Stimulated activated CD4-positive, alpha-beta T cell treated with anti-CD3 and anti-CD28 coated beads, Interleukin-1b, Interleukin-23, amount 100 ng/mL, for 1 hour (primary cell): ENCODE data around the gene CABLES1.
"Not testable (repeated sequence)": the region's sequence is repeated elsewhere in the genome, so short reads cannot be mapped to it uniquely, and the experiment has no call there.

Experiments used
- DNase-seq, 2 donors: peaks; one replicate each; pipeline ENCODE4 v3.0.0-alpha.2; 2020; ENCODE audit warnings: low read depth in 2 of 2

CABLES1 gene

DNA sequence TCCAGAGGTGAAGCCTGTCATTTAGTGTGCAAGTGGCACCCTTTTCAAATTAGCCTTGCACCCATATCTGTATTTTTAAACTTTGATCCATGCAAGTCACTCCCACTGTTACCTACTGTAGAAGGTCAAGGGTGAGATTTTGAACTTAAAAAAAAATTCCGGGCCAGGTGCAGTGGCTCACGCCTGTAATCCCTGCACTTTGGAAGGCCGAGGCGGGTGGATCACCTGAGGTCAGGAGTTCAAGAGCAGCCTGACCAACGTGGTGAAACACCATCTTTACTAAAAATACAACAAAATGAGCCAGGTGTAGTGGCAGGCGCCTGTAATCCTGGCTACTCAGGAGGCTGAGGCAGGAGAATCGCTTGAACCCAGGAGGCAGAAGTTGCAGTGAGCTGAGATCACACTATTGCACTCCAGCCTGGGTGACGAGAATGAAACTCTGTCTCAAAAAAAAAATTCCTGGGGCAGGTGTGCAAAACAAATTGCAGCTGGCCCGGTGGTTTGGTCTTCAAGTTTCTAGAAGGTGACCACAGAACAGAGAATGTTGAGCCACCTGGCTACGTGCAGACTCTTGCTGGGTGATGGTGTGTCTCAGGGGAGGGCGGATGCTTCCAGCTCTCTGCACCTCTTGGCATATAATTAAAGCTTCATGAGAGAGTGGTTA, 106.7 kb downstream of the CABLES1 start:
- not testable (repeated sequence) for DNase-seq

DNA sequence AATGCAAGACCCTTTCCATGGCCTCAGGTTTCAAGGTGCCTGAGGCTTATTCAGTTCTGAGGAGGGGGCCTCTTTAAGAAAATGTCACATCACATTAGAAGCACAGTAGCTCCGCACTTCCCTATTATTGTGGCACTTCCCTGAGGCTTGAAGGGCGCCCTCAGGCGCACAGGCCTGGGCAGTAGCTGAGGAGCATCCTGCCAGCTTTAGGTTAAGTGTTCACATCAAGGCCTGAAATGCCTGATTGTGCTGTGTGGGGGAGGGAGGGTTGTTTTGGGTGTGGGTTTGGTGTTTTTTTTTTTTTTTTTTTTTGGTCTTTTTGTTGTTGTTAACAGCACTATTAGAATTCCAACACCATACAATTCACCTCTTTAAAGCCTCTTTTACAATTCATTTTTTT, 107.9 kb downstream of the CABLES1 start:
- no peak for DNase-seq

DNA sequence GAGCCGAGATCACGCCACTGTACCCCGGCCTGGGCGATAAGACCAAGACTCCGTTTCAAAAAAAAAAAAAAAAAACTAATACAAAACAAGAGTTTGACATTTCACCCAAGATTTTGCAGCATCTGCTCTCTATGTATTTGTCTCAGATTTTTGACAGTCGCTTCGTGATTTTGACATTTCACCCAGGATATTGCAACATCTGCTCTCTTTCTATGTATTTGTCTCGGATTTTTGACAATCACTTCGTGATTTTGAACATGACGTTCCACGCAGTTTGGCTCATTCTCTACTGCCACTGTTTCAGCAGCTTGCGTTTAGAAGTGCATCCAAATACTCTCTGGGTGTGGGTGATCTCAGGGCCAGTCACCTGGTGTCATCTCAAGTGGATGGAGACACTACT, 108.5 kb downstream of the CABLES1 start:
- no peak for DNase-seq

DNA sequence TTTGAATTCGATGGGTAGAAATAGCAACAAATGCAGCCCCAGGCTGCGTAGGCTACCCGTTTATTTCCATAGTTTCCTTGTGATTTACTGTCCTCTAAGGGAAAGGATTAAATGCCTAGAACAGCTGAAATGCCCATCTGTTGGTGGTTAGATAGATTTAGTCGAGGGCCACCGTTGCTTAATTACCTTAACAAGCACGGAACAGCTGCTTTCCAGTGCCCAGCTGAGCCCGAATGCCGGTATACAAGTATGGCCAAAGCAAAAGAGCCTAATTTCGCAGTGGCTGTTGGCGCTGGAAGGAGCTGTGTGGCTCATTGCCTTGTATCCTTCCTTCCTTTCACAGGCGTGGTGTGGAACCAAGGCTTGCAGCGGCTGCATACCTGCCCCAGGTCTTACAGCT, 109.1 kb downstream of the CABLES1 start:
- DNase-seq: no peak

DNA sequence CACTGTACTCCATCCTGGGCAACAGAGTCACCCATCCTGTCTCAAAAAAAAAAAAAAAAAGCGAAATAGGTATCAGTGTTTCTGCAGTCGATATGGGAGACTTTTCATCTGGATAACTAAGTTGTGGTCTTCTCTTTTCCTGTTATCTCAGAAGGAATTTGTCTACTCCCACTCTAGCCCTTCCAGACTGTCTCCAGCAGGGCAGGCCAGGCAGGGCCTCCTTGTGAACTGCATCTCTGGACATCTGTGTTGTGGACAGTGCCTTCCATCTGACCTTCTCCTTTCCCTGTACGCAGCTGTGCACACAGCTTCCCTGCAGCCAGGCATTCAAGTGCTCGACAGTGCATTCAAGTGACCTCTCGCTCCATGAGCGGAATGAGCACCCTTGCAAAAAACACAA, 110.2 kb downstream of the CABLES1 start:
- no peak for DNase-seq

DNA sequence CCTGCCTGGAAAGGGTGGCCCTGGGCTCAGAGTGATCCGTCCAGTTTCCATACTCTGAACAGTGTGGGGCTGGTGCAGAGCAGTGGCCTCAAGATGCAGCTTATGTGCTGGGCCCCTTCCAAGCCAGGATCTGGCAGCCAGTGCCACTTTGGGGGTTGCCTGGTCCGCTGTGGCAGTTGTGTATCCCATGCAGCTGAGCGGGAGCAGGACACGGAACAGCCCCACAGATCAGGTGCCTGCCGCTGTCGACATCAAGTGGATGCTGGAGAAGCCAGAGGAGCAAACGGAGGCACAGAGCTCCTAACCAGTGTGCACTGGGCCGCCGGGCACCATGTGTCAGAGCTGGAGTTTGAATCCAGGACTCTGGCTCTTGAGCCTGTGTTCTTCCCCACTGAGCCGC, 112.0 kb downstream of the CABLES1 start:
- DNase-seq: no peak

DNA sequence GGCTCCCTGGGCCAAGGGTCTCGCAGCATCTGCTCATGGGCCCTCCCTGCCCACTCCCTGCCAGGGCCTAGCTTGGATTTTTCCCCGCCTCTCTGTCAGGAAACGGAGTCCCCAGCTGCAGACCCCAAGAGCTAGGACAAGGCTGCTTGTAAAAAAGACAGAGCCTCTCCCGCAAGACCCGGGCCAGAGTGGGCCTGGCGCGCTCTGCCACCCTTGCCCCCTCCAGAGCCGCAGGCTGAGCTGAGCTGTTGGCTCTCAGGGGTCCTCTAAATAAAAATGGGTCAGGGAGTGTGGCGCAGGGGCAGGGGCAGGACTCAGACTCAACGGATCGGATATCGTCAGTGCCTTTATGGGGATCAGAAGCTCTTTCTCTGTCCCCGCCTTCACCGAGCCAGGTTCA, 112.6 kb downstream of the CABLES1 start:
- no peak for DNase-seq

DNA sequence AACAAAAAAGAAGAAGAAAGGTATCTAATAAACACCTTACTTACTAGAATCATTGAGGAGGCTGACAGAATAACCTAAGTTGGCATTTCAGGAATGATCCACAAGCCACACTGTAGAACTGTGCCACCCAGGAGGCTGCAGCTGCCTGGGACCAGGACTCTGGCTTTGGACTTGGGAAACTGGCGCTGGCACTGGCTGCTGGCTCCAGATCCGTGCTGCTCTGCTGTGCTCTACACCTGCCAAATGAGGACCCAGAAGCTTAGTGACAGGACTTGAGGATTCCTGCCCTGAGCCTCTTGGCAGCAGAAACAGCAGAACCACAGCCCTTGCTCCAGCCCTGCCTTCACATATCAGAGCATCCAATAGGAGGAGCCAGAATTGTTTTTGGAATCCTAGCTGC, 113.5 kb downstream of the CABLES1 start:
- no peak for DNase-seq

DNA sequence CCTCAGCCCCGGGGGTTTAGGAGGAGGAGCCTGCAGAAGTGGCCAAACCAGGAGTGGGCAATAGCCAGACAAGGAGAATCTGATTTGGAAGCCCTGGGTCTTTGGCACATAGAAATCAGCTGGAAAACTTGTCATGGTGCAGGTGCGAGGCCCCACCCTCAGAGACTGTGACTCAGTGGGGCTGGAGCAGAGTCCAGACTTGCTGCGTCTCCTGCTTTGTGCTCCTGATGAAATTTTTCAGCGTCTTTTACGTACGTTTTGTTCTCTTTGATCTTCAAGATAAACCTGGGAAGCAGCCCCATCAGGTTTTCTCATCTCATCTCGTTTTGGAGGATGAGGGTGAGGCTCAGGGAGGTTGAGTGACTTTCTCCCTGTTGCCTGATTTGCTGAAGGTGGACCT, 114.1 kb downstream of the CABLES1 start:
- no peak for DNase-seq

DNA sequence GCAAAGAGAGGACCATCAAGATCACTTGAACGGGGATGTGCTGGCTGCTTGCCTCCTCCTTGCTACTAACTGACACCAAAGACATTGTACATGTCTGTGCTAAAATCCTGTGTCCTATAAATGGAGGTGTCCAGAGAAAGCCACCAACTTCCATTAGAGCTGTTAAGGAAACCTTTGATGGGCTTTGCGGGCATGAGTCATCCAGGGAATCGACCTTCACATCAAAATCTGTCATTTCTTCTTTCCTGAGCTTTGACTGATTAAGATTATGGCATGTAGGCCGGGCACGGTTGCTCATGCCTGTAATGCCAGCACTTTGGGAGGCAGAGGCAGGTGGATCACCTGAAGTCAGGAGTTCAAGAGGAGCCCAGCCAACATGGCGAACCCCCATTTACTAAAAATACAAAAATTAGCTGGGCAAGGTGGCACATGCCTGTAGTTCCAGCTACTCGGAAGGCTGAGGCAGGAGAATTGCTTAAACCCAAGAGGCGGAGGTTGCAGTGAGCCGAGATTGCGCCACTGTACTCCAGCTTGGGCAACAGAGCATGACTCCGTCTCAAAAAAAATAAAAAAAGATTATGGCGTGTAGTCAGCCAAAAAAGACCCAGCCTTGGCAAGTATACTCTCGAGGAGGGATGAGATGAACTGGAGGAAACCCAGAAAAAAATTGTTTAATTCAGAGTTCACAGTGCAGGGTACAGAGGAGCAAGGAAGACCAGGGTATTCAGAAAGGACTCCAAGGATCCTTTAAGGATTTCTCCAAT, 115.8 kb downstream of the CABLES1 start:
- no peak for DNase-seq

DNA sequence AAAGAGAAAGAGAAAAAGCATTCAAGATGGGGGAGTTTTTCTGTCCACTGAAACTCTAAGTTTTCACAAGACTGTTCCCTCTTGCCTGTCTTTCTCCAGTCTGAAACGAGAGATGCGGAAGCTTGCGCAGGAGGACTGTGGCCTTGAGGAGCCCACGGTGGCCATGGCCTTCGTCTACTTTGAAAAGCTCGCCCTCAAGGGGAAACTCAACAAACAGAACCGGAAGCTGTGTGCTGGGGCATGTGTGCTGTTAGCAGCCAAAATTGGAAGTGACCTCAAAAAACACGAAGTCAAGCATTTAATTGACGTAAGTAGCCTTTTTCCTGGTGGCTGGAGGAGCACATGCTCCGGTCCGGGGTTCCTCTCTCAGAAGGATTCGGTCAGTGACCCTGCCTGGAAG, 118.3 kb downstream of the CABLES1 start:
- no peak for DNase-seq

DNA sequence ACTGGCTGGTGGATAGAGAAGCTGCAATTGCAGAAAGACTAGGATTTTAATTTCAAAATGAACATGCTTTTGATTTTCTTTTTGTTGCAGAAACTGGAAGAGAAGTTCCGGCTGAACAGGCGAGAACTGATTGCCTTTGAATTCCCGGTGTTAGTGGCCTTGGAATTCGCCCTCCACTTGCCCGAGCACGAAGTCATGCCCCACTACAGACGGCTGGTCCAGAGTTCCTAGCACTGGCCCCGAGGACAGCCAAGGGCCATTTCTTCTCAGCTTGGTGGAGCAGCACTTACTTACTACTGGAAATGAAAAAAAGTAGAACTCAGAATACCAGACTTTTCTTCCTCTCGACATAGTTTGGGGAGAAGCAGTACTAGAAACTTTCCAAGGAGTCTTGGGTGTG, 121.9 kb downstream of the CABLES1 start:
- no peak for DNase-seq

DNA sequence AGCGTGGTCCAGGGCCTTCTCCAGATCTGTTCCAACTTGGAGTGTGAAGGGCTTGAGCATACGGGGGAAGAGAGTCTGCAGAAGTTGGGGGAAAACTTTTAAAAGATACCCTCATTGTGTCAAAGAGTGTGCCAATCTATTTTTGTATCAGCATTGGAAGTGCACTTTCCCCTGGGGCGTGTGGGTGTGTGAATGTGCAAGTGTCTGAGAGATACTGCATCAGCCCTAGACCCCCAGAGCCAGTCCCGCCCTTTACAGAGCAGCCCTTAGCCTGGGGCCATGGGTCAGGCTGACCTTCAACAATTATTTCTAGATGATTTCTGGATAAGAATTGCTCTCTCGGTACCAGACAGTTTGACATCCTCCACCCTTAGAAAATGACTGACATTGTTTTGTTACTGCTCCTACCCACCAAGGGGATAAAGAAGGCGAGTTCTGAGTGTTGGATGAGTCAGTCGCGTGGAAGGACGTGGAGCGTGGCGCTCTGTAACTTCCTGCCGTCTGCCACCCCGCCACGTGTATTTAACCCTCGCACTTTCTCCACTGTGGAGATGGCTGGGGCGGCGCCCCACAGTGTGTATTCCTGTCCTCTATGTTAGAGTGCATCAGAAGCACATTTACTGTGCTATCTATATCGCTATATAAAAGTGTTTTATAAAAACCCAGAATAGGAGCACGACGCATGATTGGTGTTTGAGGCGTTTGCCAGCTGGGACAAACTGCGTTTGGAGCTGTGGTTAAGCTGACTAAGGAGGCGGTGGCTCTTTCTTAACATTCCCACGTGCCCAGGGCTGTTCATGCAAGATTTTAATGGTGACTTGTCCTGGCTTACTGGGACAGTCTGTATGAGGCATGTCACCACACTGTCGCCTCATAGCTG, 122.6 kb downstream of the CABLES1 start:
- DNase-seq: no peak

DNA sequence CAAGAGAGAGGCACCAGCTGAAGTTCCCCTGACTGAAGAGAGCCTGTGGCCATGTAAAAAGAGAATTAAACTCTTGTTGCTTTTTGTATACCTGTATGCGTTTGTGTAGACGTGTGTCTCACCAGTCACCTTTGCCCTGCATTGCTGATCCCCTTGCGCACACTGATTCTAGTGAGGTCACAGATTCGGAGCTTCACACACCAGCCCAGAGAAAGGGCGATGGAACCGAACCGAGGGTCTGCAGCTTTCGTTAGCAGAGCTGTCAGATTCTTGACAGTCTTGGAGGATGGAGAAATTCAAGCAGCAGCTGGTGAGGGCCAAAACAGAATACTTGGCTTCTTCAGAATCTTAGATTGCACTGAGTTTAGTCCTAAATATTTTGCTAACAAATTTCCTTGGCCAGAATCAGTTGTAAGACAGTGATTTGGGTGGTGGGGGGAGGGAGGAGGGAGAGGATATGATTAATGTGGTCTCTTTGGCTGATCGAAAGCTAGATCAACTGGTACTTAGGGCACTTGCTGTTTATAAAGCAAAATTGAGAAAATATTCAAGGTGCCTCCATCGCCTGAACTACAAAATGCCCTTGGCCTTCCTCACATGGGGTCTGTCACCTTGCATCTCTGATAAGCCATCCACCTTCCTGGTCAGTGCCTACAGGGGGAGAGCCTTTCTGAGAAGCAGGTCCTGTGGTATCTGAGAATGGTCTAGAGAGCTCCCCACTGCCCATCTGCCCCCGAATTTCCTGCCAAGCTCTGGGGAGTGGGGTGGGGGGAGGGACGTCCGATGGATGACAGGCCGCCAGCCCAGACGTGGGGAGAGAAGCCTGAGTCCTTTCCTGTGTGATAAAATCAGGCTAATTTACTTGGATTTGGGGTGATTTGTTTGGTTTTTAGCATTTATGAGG, 123.5 kb downstream of the CABLES1 start:
- DNase-seq: no peak

DNA sequence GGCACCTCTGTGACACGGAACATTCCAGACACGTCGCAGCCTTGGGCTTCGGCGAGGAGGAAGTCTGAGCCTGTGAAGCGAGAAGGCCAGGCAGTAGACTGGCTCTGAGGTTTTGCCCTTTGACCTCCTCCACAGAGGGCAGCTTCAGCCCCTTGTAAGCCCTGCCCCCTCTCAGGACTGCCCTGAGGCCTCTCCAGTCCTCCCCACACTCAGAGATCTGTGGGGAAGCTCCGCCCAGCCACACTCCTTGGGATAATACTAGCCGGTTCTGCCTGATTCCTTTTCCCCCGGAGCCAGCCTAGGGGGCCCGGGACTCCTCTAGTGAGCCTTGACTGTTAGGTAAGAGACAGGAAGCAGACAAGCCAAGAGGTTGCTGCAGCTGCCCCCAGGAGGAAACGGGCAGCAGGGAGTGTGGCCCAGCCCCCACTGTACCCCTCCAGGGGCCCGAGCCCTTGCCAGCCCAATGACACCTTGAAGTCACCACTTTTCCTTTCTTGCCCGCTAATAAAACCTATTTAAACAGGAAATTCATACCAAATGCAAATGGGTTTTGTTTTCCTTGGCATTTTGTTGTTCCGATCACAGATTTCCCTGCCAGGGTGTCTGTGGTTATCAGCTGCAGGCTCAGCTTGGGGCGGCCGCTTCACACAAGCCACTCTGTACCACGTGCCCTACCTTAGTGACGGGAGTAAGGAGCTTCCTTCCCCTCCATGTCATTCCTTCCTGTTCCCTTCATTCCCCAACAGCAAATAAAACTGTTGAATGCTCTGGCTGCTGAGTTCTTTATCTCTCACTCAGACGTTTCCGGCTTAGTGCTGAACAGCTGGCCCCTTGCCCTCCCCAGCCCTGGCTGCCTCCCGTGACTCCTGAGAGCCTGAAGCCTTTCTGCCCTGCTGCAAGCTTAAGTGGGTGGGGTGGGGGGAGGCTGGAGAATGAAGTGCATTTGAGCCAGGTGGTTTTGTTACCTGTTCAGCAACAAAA, 124.7 kb downstream of the CABLES1 start:
- DNase-seq: no peak

DNA sequence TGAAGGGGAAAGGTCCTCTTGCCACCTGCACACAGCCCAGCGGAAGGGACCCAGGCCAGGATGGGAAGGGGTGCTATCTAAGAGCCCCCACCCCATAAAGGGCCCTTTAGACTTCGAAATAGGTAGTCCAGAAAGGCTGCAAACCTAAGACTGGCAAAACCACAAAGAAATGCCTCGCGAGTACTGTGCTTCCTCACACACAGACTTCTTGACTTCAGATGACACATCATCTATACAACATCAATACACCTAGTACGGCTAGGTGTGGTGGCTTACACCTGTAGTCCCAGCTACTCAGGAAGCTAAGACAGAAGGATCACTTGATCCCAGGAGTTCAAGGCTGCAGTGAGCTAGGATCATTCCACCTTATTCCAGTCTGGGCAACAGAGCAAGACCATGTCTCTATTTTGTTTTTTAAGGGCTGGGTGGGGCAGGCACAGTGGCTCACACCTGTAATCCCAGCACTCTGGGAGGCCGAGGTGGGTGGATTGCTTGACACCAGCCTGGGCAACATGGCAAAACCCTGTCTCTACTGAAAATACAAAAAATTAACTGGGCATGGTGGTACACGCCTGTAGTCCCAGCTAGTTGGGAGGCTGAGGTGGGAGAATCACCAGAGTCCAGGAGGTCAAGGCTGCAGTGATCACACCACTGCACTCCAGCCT, 125.8 kb downstream of the CABLES1 start:
- no peak for DNase-seq

DNA sequence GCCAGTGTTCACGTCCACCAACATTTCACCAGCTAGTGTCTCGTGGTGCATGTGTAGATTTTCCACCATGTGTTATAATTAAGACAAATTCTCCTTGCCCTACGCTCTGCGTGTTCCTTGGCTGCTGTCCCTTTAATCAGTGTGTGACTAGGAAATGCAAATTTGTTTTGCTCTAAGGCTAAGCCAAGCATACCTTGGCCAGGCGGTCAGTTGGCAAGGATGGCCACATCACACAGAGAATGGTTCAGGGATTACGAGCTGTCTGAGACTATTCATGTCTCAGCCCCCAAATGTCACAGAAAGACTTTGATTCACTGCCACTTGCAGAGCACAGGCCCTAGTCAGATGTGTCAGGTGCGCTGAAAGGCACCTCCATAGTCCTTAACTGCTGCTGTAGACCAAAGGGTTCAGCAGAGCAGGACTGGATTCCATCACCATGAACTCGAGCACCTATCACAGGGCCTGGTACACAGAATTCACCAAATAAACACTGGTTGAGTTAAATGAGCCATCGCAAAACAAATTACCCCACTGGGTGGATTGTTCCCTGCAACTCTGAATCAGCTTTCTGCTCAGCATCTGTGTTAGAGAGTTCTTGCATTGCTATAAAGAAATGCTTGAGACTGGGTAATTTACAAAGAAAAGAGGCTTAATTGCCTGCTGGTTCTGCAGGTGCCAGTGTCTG, 128.4 kb downstream of the CABLES1 start:
- no peak for DNase-seq

DNA sequence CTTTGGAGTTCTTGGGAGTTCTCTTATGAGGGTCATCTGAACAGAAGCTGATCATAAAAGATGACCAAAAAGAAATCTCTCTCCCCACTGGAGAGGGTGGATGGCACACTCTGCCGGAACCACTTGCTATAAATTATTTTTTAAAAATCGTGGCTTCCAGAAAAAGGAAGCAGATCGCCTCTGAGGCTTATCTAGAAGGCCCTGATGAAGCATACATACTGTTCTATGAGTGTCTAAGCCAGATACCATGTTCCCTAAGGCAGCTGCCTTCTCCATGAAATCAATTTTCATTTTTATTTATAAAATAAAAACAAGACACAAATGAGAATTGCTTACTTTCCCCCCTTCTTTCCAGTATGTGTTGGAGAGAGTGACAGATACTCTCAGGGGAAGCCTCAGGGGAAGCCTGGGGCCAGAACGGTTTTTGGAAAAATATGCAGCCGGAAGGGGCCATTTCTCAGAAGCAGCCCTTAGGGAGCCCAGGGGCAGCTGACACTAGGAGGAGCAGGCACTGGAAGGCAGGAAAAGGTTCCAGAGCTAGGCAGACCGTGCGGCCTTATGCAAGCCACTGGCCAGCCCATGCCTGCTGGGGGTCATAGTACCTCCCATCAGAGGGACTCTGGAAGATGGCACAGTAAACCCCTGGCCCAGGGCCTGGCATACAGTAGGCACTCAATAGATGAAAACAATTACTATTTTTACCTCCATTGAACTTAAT, 130.6 kb downstream of the CABLES1 start:
- no peak for DNase-seq
